AG04449 (cell line): ENCODE results near the gene ZNF385B.

Experiments used
- CTCF ChIA-PET: fragments of 350-600 bp; formaldehyde crosslinking; extraction: SDS; loops from one replicate; lab custom pipeline; 2021; ENCODE audit warnings: antibody characterized with exemption; lab: Yijun Ruan, JAX
- POLR2A ChIA-PET: fragments of 400-600, 350-600 bp; formaldehyde crosslinking; extraction: SDS; loops from one replicate; lab custom pipeline; 2020; ENCODE audit warnings: antibody characterized with exemption, inconsistent platforms; lab: Yijun Ruan, JAX
- DNase-seq: peaks from one replicate; pipeline ENCODE4 v3.0.0-alpha.2; 2010; ENCODE audit warnings: low read depth, low spot score
- H3K4me3 ChIP-seq: 2 replicates; pipeline ENCODE4 v1.5.1; 2011; ENCODE audit warnings: low read depth, mild to moderate bottlenecking, control low read depth, low read length
- TF ChIP-seq, protein P1 (sequence below): IDR thresholded peaks from one replicate; pipeline ENCODE4 v1.5.1; 2011; ENCODE audit warnings: mild to moderate bottlenecking, moderate library complexity, low read length, control low read depth, inconsistent platforms; ENCODE audit not compliant: insufficient read depth; ENCODE audit errors: missing control alignments

Gene ZNF385B

DNA sequence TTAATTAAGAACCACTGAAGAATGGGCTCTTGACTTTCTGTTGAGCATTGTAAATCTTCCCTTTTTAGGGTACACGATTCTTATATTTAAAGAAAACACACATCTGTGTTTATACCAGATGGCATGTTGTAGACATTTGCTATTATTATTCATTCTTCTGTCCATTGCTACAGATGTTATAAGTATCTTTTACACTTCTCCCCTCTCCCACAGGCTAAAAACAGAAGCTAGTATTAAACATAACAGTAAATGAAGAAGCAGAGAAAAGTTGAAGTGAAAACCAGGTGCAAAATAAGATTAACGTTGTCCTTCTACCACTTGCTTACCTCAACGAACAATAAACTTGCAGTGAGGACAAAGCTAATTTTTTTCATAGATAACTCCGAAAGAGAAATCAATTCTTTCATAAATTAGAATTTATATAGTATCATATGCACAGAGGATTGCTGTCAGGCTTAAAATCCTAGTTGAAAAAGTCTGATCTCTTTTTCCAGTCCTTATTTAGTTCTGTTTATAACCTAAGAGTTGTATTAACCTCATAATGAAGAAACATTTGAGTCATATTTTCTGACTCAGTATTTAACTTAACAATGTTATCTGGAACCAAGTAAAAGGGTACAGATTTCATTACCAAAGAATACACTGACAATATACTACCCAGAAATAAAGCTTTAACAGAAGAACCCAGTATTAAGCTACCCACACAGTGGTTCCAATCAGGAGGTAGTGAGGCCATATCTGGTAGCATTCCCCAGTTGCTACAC lies 16.4 kb upstream of the ZNF385B start:
- POLR2A ChIA-PET: no interaction called here
- DNase-seq: no peak
- CTCF ChIA-PET: no interaction called here
- TF ChIP-seq, protein P1, sequence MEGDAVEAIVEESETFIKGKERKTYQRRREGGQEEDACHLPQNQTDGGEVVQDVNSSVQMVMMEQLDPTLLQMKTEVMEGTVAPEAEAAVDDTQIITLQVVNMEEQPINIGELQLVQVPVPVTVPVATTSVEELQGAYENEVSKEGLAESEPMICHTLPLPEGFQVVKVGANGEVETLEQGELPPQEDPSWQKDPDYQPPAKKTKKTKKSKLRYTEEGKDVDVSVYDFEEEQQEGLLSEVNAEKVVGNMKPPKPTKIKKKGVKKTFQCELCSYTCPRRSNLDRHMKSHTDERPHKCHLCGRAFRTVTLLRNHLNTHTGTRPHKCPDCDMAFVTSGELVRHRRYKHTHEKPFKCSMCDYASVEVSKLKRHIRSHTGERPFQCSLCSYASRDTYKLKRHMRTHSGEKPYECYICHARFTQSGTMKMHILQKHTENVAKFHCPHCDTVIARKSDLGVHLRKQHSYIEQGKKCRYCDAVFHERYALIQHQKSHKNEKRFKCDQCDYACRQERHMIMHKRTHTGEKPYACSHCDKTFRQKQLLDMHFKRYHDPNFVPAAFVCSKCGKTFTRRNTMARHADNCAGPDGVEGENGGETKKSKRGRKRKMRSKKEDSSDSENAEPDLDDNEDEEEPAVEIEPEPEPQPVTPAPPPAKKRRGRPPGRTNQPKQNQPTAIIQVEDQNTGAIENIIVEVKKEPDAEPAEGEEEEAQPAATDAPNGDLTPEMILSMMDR: no peak
- H3K4me3 ChIP-seq: no peak overlapping the region

DNA sequence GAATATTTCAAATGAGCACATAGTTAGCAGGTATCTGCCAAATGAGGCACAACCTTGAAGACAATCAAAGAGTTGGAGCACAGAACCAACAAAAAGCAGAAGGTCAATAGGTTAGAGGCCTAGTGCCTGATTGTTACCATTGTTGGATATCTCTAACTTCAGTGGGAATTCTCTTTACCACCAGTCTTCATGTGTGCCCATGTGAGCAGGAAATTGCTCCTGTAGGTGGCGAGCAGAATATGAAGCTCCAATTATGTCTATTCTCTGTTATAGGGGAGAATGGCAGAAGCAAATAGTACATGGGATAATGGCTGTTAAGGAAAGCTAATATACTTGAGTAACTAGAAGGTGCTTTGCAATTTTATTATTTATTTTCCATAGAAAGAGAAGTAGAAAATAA lies 14.9 kb upstream of the ZNF385B start:
- POLR2A ChIA-PET: no interaction called here
- CTCF ChIA-PET: no interaction called here
- no peak overlapping the region for H3K4me3 ChIP-seq
- TF ChIP-seq, protein P1: no peak
- DNase-seq: no peak

DNA sequence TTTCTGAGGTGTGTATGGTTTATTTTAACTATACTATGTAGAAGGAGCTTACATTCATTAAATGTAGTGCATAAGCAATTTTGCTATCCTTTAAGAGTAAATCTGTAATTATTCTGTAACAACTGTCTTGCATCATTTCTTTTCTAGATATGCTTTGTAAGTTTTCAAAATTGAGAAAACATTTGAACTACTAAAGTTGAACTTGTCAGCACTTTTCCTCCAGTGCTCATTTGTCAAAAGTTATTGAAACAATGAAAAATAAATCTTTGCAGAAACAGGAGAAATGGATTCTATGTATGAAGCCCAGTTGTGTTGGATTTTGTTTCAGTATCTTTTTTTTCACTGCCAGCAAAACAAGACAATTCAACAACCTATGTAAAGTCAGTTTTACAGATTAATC lies 14.5 kb upstream of the ZNF385B start:
- POLR2A ChIA-PET: no interaction called here
- TF ChIP-seq, protein P1: no peak
- H3K4me3 ChIP-seq: no peak overlapping the region
- no peak for DNase-seq
- CTCF ChIA-PET: no interaction called here

- DNase-seq: no peak
- POLR2A ChIA-PET: no interaction called here
Observed at GRCh38 chr2:179862898-179863458, 1.6 kb upstream of the ZNF385B start.

DNA sequence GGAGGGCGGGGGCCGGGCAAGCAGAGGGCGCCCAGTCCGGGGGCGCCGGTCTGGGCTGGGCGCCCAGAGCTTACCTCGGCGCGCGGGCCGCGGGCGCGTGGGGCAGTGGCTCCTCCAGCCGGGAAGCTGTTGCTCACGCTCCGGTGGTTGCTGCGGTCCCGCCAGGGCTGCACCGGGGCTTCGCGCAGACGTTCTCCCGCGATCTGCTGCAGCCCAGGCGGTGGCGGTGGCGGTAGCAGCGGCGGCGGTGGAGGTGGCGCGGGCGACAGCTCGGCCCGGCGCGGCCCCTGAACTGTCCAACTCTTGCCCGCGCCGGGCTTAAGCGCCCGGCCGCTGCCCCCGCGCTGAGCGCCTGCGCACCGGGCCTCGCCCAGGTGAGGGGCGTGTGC lies 391 bp downstream of the ZNF385B start:
- TF ChIP-seq, protein P1: no peak
- DNase-seq: no peak
- peak overlapping the region; percentile 30 for H3K4me3 ChIP-seq
- POLR2A ChIA-PET: no interaction called here
- CTCF ChIA-PET: no interaction called here

More at GRCh38 chr2:179862898-179863458, 1.6 kb upstream of the ZNF385B start:
- CTCF ChIA-PET: interaction anchor here (1.1 to 1.2 kb wide), 2 partner anchors 214 to 222 kb away, joined by 3 to 4 read pairs; no protein-coding TSS in a partner anchor
- TF ChIP-seq, protein P1: no peak
- H3K4me3 ChIP-seq: no peak overlapping the region

GRCh38 chr2:179860255-179861026 lies 971 bp downstream of the ZNF385B start:
- TF ChIP-seq, protein P1: no peak
- peak overlapping the region; percentile 30 for H3K4me3 ChIP-seq
- DNase-seq: no peak
- CTCF ChIA-PET: no interaction called here
- POLR2A ChIA-PET: no interaction called here
